Measurements from ENCODE around the gene GH1.
"Not testable (repeated sequence)": the region's sequence is repeated elsewhere in the genome, so short reads cannot be mapped to it uniquely, and the experiment has no call there.

The GH1 gene

GRCh38 chr17:63918789-63919305 is at the start of gene GH1:
GH1 (minus strand) TSS chr17:63918839; CDS start chr17:63918776, 63 bp downstream.
- not testable (repeated sequence) for DNase-seq (ENCODE audit: low spot score)

- no peak for DNase-seq (ENCODE audit: low spot score)
These were observed 49.3 kb upstream of the GH1 start for GRCh38 chr17:63967953-63968352.

GRCh38 chr17:63966646-63967264 is 48.1 kb upstream of the GH1 start:
- DNase-seq (ENCODE audit: low spot score): no peak

GRCh38 chr17:63963123-63963522 is 44.5 kb upstream of the GH1 start:
- peak; percentile 36 for DNase-seq (ENCODE audit: low spot score)

- DNase-seq (ENCODE audit: low spot score): no peak
These were observed 43.7 kb upstream of the GH1 start for GRCh38 chr17:63962298-63962744.

GRCh38 chr17:63961355-63962212 is 42.9 kb upstream of the GH1 start:
- DNase-seq (ENCODE audit: low spot score): peak; percentile 64

- DNase-seq (ENCODE audit: low spot score): no peak
These were observed 41.8 kb upstream of the GH1 start for GRCh38 chr17:63960430-63960829.

GRCh38 chr17:63960006-63960405 is 41.4 kb upstream of the GH1 start:
- no peak for DNase-seq (ENCODE audit: low spot score)

- peak; percentile 25 for DNase-seq (ENCODE audit: low spot score)
These were observed 37.8 kb upstream of the GH1 start for GRCh38 chr17:63956296-63956920.

- no peak for DNase-seq (ENCODE audit: low spot score)
These were observed 37.2 kb upstream of the GH1 start for GRCh38 chr17:63955791-63956190.

GRCh38 chr17:63955232-63955631 is 36.6 kb upstream of the GH1 start:
- no peak for DNase-seq (ENCODE audit: low spot score)

- no peak for DNase-seq (ENCODE audit: low spot score)
These were observed 35.9 kb upstream of the GH1 start for GRCh38 chr17:63954402-63955063.

GRCh38 chr17:63950940-63951907 is 32.6 kb upstream of the GH1 start:
- DNase-seq (ENCODE audit: low spot score): no peak

GRCh38 chr17:63949576-63950250 is 31.1 kb upstream of the GH1 start:
- DNase-seq (ENCODE audit: low spot score): no peak

GRCh38 chr17:63948521-63948920 is 29.9 kb upstream of the GH1 start:
- no peak for DNase-seq (ENCODE audit: low spot score)

- no peak for DNase-seq (ENCODE audit: low spot score)
These were observed 29.2 kb upstream of the GH1 start for GRCh38 chr17:63947711-63948330.

GRCh38 chr17:63946440-63947363 is 28.1 kb upstream of the GH1 start:
- DNase-seq (ENCODE audit: low spot score): peak; percentile 32

- DNase-seq (ENCODE audit: low spot score): no peak
These were observed 27.3 kb upstream of the GH1 start for GRCh38 chr17:63945784-63946439.
